ENCODE results near the gene TMEM178A. TPM values are rescaled to one million over a fixed set of nuclear protein-coding genes. Genes with fewer than 3 reads are reported as not detected.

TMEM178A gene
- total and polyA plus RNA-seq, 2 donors (not counting 1 experiment from before 2014, with no cell fraction given), result 0.69 to 0.99 TPM

GRCh38 chr2:39689272-39689841 is 23.6 kb downstream of the TMEM178A start:
- no CpG with 5 or more reads among the region's 1 CpG for WGBS (ENCODE audit: insufficient coverage)
- H3K4me2 ChIP-seq (replicated peaks; ENCODE audit: low read depth, low read length, poor library complexity, severe bottlenecking), result no peak overlapping the region
- H3K9me3 Mint-ChIP-seq (ENCODE audit: insufficient read depth), result peaks cover 4% of the 10 kb centered on the region
- no peaks in the 10 kb centered on the region for H4K20me1 ChIP-seq (ENCODE audit: control insufficient read depth, insufficient read depth, low read length, poor library complexity, severe bottlenecking)
- H3K4me3 ChIP-seq (ENCODE audit: control extremely low read depth in 1 of 5, extremely low read depth in 1 of 5, insufficient read depth in 1 of 5, low read depth in 2 of 5, low read length in 4 of 5), result no peak overlapping the region
- H3K9me3 ChIP-seq (ENCODE audit: control extremely low read depth in 1 of 3, control insufficient read depth in 2 of 3, insufficient read depth in 1 of 3, low read length in 2 of 3), result peaks cover 0 to 5% (median 4%) of the 10 kb centered on the region in 3 donors
- H3K4me1 Mint-ChIP-seq, result no peaks in the 10 kb centered on the region
- H3K4me3 Mint-ChIP-seq, result no peak overlapping the region
- H3K27me3 Mint-ChIP-seq, result peaks cover 18% of the 10 kb centered on the region
- peaks cover 0 to 2% (median 0%) of the 10 kb centered on the region in 4 experiments for H3K27me3 ChIP-seq (replicated peaks in 1 of 4; ENCODE audit: control extremely low read depth in 1 of 4, control insufficient read depth in 3 of 4, insufficient read depth in 4 of 4, low read length in 3 of 4)
- no peak overlapping the region for H3K9ac ChIP-seq (ENCODE audit: low read length)
- ATAC-seq (ENCODE audit: low read depth), result no peak
- no peaks in the 10 kb centered on the region for H3K4me1 ChIP-seq (ENCODE audit: control insufficient read depth in 2 of 2, insufficient read depth in 2 of 2, low read length in 2 of 2)
- H2AFZ ChIP-seq (ENCODE audit: insufficient read depth, low read depth, low read length, poor library complexity, severe bottlenecking), result no peak overlapping the region
- H3K27ac Mint-ChIP-seq, result no peak overlapping the region
- H3K36me3 ChIP-seq (replicated peaks in 1 of 2; ENCODE audit: control extremely low read depth in 1 of 2, control insufficient read depth in 1 of 2, extremely low read depth in 1 of 2, insufficient read depth in 2 of 2, low read length in 1 of 2), result no peaks in the 10 kb centered on the region
- intact Hi-C loops (cut with micrococcal nuclease), result no loop called here
- POLR2A ChIA-PET, result no interaction called here
- no peak overlapping the region for H3K27ac ChIP-seq (ENCODE audit: low read length in 2 of 2)
- CTCF ChIA-PET, result interaction anchor here (1.3 kb wide), 1 partner anchor 309 kb away, joined by 3 read pairs; no protein-coding TSS in a partner anchor
- TF ChIP-seq EZH2 (IDR thresholded peaks at IDR 0.05; ENCODE audit: borderline replicate concordance, insufficient read depth, low read depth, low read length, poor library complexity, severe bottlenecking), result no peak
- TF ChIP-seq, protein P1, sequence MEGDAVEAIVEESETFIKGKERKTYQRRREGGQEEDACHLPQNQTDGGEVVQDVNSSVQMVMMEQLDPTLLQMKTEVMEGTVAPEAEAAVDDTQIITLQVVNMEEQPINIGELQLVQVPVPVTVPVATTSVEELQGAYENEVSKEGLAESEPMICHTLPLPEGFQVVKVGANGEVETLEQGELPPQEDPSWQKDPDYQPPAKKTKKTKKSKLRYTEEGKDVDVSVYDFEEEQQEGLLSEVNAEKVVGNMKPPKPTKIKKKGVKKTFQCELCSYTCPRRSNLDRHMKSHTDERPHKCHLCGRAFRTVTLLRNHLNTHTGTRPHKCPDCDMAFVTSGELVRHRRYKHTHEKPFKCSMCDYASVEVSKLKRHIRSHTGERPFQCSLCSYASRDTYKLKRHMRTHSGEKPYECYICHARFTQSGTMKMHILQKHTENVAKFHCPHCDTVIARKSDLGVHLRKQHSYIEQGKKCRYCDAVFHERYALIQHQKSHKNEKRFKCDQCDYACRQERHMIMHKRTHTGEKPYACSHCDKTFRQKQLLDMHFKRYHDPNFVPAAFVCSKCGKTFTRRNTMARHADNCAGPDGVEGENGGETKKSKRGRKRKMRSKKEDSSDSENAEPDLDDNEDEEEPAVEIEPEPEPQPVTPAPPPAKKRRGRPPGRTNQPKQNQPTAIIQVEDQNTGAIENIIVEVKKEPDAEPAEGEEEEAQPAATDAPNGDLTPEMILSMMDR (IDR thresholded peaks at IDR 0.05), result no peak
- no peaks in the 10 kb centered on the region for H3K79me2 ChIP-seq (ENCODE audit: control insufficient read depth, insufficient read depth, low read length)
- DNase-seq, result no peak

DNA sequence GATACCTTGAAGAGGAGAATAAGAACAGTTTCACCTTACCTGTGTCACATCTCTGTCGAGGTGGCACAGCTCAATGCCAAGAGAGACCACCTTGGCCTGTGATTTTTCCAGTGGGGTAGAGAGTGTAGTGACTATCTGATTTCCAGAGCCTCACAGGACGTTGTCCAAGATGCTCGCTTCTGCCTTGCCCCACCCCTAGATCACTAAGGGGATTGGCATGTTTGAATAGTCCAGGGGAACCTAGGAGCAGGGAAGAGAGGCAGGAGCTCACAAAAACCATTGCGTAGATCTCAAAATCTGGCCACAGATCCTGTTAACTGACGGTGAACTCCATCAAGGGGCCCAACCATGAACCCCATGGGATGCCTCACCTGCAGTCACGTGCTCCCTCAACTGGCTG is 24.2 kb downstream of the TMEM178A start:
- Histone ChIP-seq H3K36me3 (replicated peaks in 1 of 2; ENCODE audit: control extremely low read depth in 1 of 2, control insufficient read depth in 1 of 2, extremely low read depth in 1 of 2, insufficient read depth in 2 of 2, low read length in 1 of 2) (no peaks in the 10 kb centered on the region), H3K9me3 (ENCODE audit: control extremely low read depth in 1 of 3, control insufficient read depth in 2 of 3, insufficient read depth in 1 of 3, low read length in 2 of 3) (peaks cover 0 to 5% (median 4%) of the 10 kb centered on the region in 3 donors), H3K79me2 (ENCODE audit: control insufficient read depth, insufficient read depth, low read length) (no peaks in the 10 kb centered on the region), H3K4me1 (ENCODE audit: control insufficient read depth in 2 of 2, insufficient read depth in 2 of 2, low read length in 2 of 2) (no peaks in the 10 kb centered on the region), H4K20me1 (ENCODE audit: control insufficient read depth, insufficient read depth, low read length, poor library complexity, severe bottlenecking) (no peaks in the 10 kb centered on the region), H3K4me2 (replicated peaks; ENCODE audit: low read depth, low read length, poor library complexity, severe bottlenecking) (no peak overlapping the region), H2AFZ (ENCODE audit: insufficient read depth, low read depth, low read length, poor library complexity, severe bottlenecking) (no peak overlapping the region), H3K27me3 (replicated peaks in 1 of 4; ENCODE audit: control extremely low read depth in 1 of 4, control insufficient read depth in 3 of 4, insufficient read depth in 4 of 4, low read length in 3 of 4) (peaks cover 0 to 2% (median 0%) of the 10 kb centered on the region in 4 experiments), H3K27ac (ENCODE audit: low read length in 2 of 2) (no peak overlapping the region), H3K9ac (ENCODE audit: low read length) (no peak overlapping the region), H3K4me3 (ENCODE audit: control extremely low read depth in 1 of 5, extremely low read depth in 1 of 5, insufficient read depth in 1 of 5, low read depth in 2 of 5, low read length in 4 of 5) (no peak overlapping the region)
- TF ChIP-seq, protein P1 (IDR thresholded peaks at IDR 0.05), result no peak
- TF ChIP-seq EZH2 (IDR thresholded peaks at IDR 0.05; ENCODE audit: borderline replicate concordance, insufficient read depth, low read depth, low read length, poor library complexity, severe bottlenecking), result no peak
- WGBS (ENCODE audit: insufficient coverage), result 96% methylated on average over 3 of the region's 6 CpGs
- CTCF ChIA-PET, result no interaction called here
- intact Hi-C loops (cut with micrococcal nuclease), result no loop called here
- DNase-seq, result no peak
- H3K9me3 Mint-ChIP-seq (ENCODE audit: insufficient read depth), result peaks cover 4% of the 10 kb centered on the region
- no peak overlapping the region for H3K27ac Mint-ChIP-seq
- no peaks in the 10 kb centered on the region for H3K4me1 Mint-ChIP-seq
- H3K27me3 Mint-ChIP-seq, result peaks cover 13% of the 10 kb centered on the region
- POLR2A ChIA-PET, result no interaction called here
- no peak overlapping the region for H3K4me3 Mint-ChIP-seq
- no peak for ATAC-seq (ENCODE audit: low read depth)

All from B cell (primary cell).